ENCODE results near the gene DNAH2. TPM values are rescaled to one million over a fixed set of nuclear protein-coding genes. Genes with fewer than 3 reads are reported as not detected.

Gene DNAH2
- total and polyA plus RNA-seq, 12 donors: under 0.01 to 0.30 (median 0.03) TPM; not detected in 3

GRCh38 chr17:7849130-7849750, 131.7 kb downstream of the DNAH2 start:
- no peak overlapping the region for H3K4me3 ChIP-seq
- ATAC-seq (no peak), DNase-seq (no peak)
- intact Hi-C loops (cut with DNase I): loop anchor here in 1 of 10 donors (10.0 kb wide), 1 partner anchor 306 kb away; the partner anchor contains the start of gene PER1
- no peaks in the 10 kb centered on the region for H3K9me3 ChIP-seq
- WGBS, 2 donors: 86 to 88% methylated on average over 33 to 35 of the region's 35 CpGs
- H3K4me1 ChIP-seq: peaks cover 10 to 42% (median 30%) of the 10 kb centered on the region in 9 donors
- H3K27ac ChIP-seq: no peak overlapping the region
- no peak for TF ChIP-seq CTCF (IDR thresholded peaks at IDR 0.05)
- H3K27me3 ChIP-seq: no peaks in the 10 kb centered on the region
- H3K36me3 ChIP-seq: peaks cover 0 to 91% (median 62%) of the 10 kb centered on the region in 9 donors

- 83 to 85% methylated on average over 12 of the region's 12 CpGs for WGBS, 2 donors
- TF ChIP-seq CTCF (IDR thresholded peaks at IDR 0.05): no peak
- Histone ChIP-seq H3K9me3 (no peaks in the 10 kb centered on the region), H3K27ac (no peak overlapping the region), H3K27me3 (no peaks in the 10 kb centered on the region), H3K4me1 (peaks cover 10 to 49% (median 29%) of the 10 kb centered on the region in 9 donors), H3K36me3 (peaks cover 0 to 95% (median 62%) of the 10 kb centered on the region in 9 donors), H3K4me3 (no peak overlapping the region)
- DNase-seq (no peak), ATAC-seq (no peak)
- intact Hi-C loops (cut with DNase I): loop anchor here in 6 of 10 donors (2.0 to 10.0 kb wide), 5 partner anchors 15 to 305 kb away; partner anchors contain the start of genes KDM6B (in 2 of the 6) and PER1 (in 2 of the 6)
Measured at GRCh38 chr17:7849751-7850504, 132.4 kb downstream of the DNAH2 start.

GRCh38 chr17:7850701-7851437, 133.3 kb downstream of the DNAH2 start:
- ATAC-seq: no peak
- TF ChIP-seq CTCF (IDR thresholded peaks at IDR 0.05): no peak
- Histone ChIP-seq H3K9me3 (no peaks in the 10 kb centered on the region), H3K4me1 (peaks cover under 1 to 49% (median 27%) of the 10 kb centered on the region in 9 donors), H3K27ac (peak overlapping the region in 1 of 10 donors; percentile 40), H3K27me3 (no peaks in the 10 kb centered on the region), H3K36me3 (peaks cover 0 to 92% (median 58%) of the 10 kb centered on the region in 9 donors), H3K4me3 (peak overlapping the region in 2 of 10 donors; percentile 19 to 42)
- 92 to 93% methylated on average over 17 of the region's 17 CpGs for WGBS, 2 donors
- intact Hi-C loops (cut with DNase I): loop anchor here in 6 of 10 donors (1.0 to 10.0 kb wide), 6 partner anchors 16 to 304 kb away; partner anchors contain the start of genes KDM6B (in 2 of the 6) and PER1 (in 1 of the 6)
- DNase-seq: peak in 1 of 2 donors; percentile 12

Data from heart right ventricle (tissue), 16 donors.